ENCODE measurements around the gene HTR4.

The HTR4 gene

DNA sequence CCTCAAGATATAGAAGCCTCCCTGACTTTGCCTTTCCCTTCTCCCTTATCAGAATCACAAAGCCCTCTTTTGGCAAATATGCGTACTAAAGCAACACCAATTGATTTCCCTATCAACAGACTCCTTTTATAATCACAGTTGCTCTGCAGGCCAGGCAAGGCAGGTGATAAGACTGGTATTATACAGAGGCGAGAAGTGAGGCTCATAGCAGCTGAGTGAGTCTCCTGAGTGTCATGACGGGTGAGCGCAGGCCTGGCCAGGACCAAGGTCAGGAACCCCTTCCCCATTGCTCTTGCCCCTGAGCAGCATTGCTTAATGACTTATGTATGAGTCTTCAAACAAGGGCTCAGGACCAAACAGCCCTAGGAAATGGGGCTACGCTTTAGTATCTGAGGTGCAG is 199.8 kb downstream of the HTR4 start:
- Histone ChIP-seq H3K27me3 (ENCODE audit: control insufficient read depth in 1 of 2, insufficient read depth in 2 of 2, low read length in 2 of 2) (no peaks in the 10 kb centered on the region), H3K36me3 (ENCODE audit: control insufficient read depth in 1 of 2, insufficient read depth in 2 of 2, low read length in 2 of 2) (no peaks in the 10 kb centered on the region), H3K4me1 (ENCODE audit: control insufficient read depth in 1 of 2, insufficient read depth in 2 of 2, low read length in 2 of 2) (peaks cover 4 to 8% of the 10 kb centered on the region in 2 donors), H3K27ac (ENCODE audit: low read depth, low read length) (no peak overlapping the region), H3K4me3 (ENCODE audit: low read depth in 1 of 2, low read length in 2 of 2) (peak overlapping the region in 1 of 2 donors; percentile 40), H3K9me3 (ENCODE audit: control insufficient read depth in 1 of 2, low read length in 2 of 2) (no peaks in the 10 kb centered on the region), H3K9ac (ENCODE audit: low read depth in 1 of 2, low read length in 2 of 2) (no peak overlapping the region)

DNA sequence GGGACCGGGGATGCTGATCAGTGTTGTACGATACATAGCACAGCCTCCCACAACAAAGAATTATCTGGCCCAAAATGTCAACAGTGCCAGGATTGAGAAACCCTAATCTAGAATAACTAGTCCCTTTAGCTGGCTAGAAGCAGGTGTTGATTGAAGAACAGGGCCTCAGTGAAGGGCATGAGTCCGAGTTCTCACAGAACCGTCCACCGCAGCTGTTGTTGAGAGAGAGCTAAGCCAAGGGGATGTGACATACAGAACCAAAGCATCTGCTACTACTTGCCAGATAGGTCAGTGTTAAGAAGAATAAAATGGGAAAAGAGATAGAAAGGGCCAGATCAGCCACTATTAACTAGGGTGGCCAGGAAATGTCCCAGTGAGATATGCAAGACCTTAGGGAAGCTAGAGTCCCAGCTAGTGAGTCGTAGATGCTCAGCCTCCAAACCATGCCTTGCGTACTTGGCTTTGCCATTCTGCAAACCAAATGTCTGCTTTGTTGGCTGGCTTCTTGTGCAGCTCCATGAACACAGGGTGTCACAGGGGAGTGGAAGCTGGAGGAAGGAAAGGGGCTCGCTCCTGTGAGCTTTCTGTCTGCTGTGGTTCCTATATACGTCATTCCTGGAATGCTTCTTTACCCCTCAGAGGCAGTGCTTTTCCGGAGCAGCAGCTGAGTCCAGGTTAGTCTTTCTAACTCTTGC is 201.7 kb downstream of the HTR4 start:
- H3K4me1 ChIP-seq (ENCODE audit: control insufficient read depth in 1 of 2, insufficient read depth in 2 of 2, low read length in 2 of 2): peaks cover 4 to 8% of the 10 kb centered on the region in 2 donors
- no peak overlapping the region for H3K4me3 ChIP-seq (ENCODE audit: low read depth in 1 of 2, low read length in 2 of 2)
- H3K9me3 ChIP-seq (ENCODE audit: control insufficient read depth in 1 of 2, low read length in 2 of 2): no peaks in the 10 kb centered on the region
- H3K9ac ChIP-seq (ENCODE audit: low read depth in 1 of 2, low read length in 2 of 2): no peak overlapping the region
- no peaks in the 10 kb centered on the region for H3K36me3 ChIP-seq (ENCODE audit: control insufficient read depth in 1 of 2, insufficient read depth in 2 of 2, low read length in 2 of 2)
- no peaks in the 10 kb centered on the region for H3K27me3 ChIP-seq (ENCODE audit: control insufficient read depth in 1 of 2, insufficient read depth in 2 of 2, low read length in 2 of 2)
- H3K27ac ChIP-seq (ENCODE audit: low read depth, low read length): no peak overlapping the region

DNA sequence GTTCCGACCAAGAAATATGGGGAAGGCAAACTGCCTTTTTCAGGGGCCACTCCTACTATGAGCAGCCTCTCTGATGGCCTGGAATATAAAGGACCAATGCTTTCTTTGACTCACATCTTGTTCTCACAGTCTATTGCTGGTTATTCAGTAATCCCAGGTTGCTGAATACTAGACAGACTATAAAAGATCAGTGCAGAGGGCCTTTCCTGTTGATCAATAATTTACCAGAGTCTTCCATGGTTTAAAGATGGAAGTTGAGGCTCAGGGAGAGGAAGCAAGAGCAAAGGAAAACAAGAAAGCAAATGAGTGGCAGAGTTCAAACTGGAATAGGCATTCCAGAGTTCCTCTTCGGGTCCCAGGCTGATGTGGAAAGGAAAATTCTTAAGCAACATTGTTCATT is 207.7 kb downstream of the HTR4 start:
- Histone ChIP-seq H3K4me3 (ENCODE audit: low read depth in 1 of 2, low read length in 2 of 2) (no peak overlapping the region), H3K27me3 (ENCODE audit: control insufficient read depth in 1 of 2, insufficient read depth in 2 of 2, low read length in 2 of 2) (no peaks in the 10 kb centered on the region), H3K9ac (ENCODE audit: low read depth in 1 of 2, low read length in 2 of 2) (no peak overlapping the region), H3K4me1 (ENCODE audit: control insufficient read depth in 1 of 2, insufficient read depth in 2 of 2, low read length in 2 of 2) (peaks cover 12 to 17% of the 10 kb centered on the region in 2 donors), H3K9me3 (ENCODE audit: control insufficient read depth in 1 of 2, low read length in 2 of 2) (no peaks in the 10 kb centered on the region), H3K36me3 (ENCODE audit: control insufficient read depth in 1 of 2, insufficient read depth in 2 of 2, low read length in 2 of 2) (peaks cover 4 to 8% of the 10 kb centered on the region in 2 donors), H3K27ac (ENCODE audit: low read depth, low read length) (no peak overlapping the region)

DNA sequence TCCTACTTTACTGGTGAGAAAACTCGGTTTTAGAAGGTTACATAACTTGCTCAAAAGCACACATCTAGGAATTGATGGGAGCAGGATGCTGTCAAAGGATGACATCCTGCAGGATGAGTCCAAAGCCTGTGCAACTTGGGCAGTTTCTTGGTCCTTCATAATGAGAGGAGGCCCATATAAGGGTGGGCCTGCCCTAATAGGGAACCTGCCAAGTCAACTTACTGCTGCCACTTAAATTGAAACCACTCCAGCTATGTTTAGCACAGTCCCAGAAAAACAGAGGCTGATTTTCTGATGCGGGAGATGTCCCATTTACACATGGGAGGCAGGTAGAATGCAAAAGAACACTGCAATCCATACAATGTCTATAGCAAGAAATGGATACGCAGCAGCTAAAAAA is 208.7 kb downstream of the HTR4 start:
- peaks cover 12 to 17% of the 10 kb centered on the region in 2 donors for H3K36me3 ChIP-seq (ENCODE audit: control insufficient read depth in 1 of 2, insufficient read depth in 2 of 2, low read length in 2 of 2)
- H3K27me3 ChIP-seq (ENCODE audit: control insufficient read depth in 1 of 2, insufficient read depth in 2 of 2, low read length in 2 of 2): no peaks in the 10 kb centered on the region
- no peak overlapping the region for H3K27ac ChIP-seq (ENCODE audit: low read depth, low read length)
- no peak overlapping the region for H3K9ac ChIP-seq (ENCODE audit: low read depth in 1 of 2, low read length in 2 of 2)
- no peak overlapping the region for H3K4me3 ChIP-seq (ENCODE audit: low read depth in 1 of 2, low read length in 2 of 2)
- H3K9me3 ChIP-seq (ENCODE audit: control insufficient read depth in 1 of 2, low read length in 2 of 2): no peaks in the 10 kb centered on the region
- H3K4me1 ChIP-seq (ENCODE audit: control insufficient read depth in 1 of 2, insufficient read depth in 2 of 2, low read length in 2 of 2): peaks cover 12 to 17% of the 10 kb centered on the region in 2 donors

DNA sequence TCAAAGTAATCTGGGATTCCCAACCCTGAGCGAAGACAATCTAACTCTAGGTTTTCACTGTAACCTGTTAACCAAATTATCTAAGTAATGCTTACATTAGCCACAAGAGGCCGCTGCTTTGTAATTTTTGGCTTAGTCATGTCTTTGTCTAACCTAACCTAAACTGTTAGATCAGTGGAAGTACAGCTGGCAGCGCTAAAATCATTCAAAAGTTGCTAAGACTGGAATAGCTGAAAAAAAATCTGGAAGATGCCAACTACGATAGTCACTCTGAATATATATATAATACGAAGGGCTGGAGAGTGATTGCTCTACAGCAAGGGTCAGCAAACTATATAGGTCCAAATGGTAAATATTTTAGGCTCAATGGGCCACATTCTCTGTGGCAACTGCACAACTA is 210.3 kb downstream of the HTR4 start:
- Histone ChIP-seq H3K4me1 (ENCODE audit: control insufficient read depth in 1 of 2, insufficient read depth in 2 of 2, low read length in 2 of 2) (peaks cover 12 to 17% of the 10 kb centered on the region in 2 donors), H3K27me3 (ENCODE audit: control insufficient read depth in 1 of 2, insufficient read depth in 2 of 2, low read length in 2 of 2) (no peaks in the 10 kb centered on the region), H3K27ac (ENCODE audit: low read depth, low read length) (no peak overlapping the region), H3K36me3 (ENCODE audit: control insufficient read depth in 1 of 2, insufficient read depth in 2 of 2, low read length in 2 of 2) (peaks cover 15 to 31% of the 10 kb centered on the region in 2 donors), H3K4me3 (ENCODE audit: low read depth in 1 of 2, low read length in 2 of 2) (no peak overlapping the region), H3K9ac (ENCODE audit: low read depth in 1 of 2, low read length in 2 of 2) (no peak overlapping the region), H3K9me3 (ENCODE audit: control insufficient read depth in 1 of 2, low read length in 2 of 2) (no peaks in the 10 kb centered on the region)

DNA sequence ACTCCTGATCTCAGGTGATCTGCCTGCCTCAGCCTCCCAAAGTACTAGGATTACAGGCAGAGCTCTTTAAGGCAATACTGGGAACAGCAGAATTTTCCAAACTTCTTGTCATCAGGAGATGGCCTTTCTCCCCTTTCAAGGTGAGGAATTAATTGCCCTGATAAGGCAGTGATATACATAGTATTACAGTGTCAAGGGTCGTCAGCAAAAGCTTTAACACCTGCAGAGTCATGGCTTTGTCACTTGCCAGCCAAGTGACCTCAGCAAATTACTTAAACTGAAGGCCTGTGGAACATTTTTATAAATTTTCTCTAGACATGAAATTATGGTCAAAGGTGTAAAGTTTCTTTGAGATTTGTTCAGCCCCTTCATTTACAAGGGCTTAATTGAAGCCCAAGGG is 211.1 kb downstream of the HTR4 start:
- Histone ChIP-seq H3K27me3 (ENCODE audit: control insufficient read depth in 1 of 2, insufficient read depth in 2 of 2, low read length in 2 of 2) (no peaks in the 10 kb centered on the region), H3K9me3 (ENCODE audit: control insufficient read depth in 1 of 2, low read length in 2 of 2) (no peaks in the 10 kb centered on the region), H3K27ac (ENCODE audit: low read depth, low read length) (no peak overlapping the region), H3K36me3 (ENCODE audit: control insufficient read depth in 1 of 2, insufficient read depth in 2 of 2, low read length in 2 of 2) (peaks cover 18 to 36% of the 10 kb centered on the region in 2 donors), H3K9ac (ENCODE audit: low read depth in 1 of 2, low read length in 2 of 2) (no peak overlapping the region), H3K4me3 (ENCODE audit: low read depth in 1 of 2, low read length in 2 of 2) (no peak overlapping the region), H3K4me1 (ENCODE audit: control insufficient read depth in 1 of 2, insufficient read depth in 2 of 2, low read length in 2 of 2) (peaks cover 12 to 17% of the 10 kb centered on the region in 2 donors)

DNA sequence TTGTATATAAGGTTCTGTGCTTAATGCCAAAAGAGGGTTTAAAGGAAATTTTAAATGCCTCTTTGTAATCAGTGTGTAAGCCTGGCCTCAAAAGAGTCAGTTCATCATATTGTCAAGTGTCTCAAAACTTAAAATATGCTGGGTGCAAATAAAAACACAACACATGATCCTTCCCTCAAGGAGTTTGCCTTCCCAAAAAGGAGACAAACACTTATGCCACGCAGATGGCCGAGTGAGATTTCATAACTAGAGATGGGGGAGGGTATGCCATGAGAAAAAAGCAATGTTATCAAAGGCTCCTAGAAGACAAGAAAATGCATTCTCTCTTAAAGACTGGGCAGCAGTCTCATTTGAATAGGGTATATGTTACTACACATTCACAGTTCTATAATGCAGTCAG is 215.4 kb downstream of the HTR4 start:
- peaks cover 28 to 57% of the 10 kb centered on the region in 2 donors for H3K36me3 ChIP-seq (ENCODE audit: control insufficient read depth in 1 of 2, insufficient read depth in 2 of 2, low read length in 2 of 2)
- no peaks in the 10 kb centered on the region for H3K9me3 ChIP-seq (ENCODE audit: control insufficient read depth in 1 of 2, low read length in 2 of 2)
- H3K9ac ChIP-seq (ENCODE audit: low read depth in 1 of 2, low read length in 2 of 2): no peak overlapping the region
- H3K27me3 ChIP-seq (ENCODE audit: control insufficient read depth in 1 of 2, insufficient read depth in 2 of 2, low read length in 2 of 2): no peaks in the 10 kb centered on the region
- no peak overlapping the region for H3K27ac ChIP-seq (ENCODE audit: low read depth, low read length)
- peaks cover 0 to 9% of the 10 kb centered on the region in 2 donors for H3K4me1 ChIP-seq (ENCODE audit: control insufficient read depth in 1 of 2, insufficient read depth in 2 of 2, low read length in 2 of 2)
- no peak overlapping the region for H3K4me3 ChIP-seq (ENCODE audit: low read depth in 1 of 2, low read length in 2 of 2)

DNA sequence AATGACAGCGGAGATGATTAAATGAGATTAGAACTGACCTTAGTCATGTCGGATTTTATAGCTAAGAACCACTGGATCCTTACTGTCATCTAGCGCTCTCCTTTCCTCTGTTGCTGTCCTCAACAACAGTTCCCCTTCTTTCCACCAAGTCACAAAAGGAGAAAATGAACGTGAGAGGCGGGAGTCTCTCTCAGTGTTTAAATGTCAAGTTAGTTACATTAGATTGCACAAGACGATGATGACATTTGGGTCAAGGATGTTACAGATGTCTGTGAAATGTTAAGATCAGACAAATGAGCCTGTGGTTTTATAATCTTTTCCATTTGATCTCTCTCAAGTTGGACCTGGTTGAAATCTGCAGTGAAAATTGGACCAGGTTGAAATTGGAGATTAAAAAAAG is 217.1 kb downstream of the HTR4 start:
- Histone ChIP-seq H3K4me1 (ENCODE audit: control insufficient read depth in 1 of 2, insufficient read depth in 2 of 2, low read length in 2 of 2) (no peaks in the 10 kb centered on the region), H3K9me3 (ENCODE audit: control insufficient read depth in 1 of 2, low read length in 2 of 2) (no peaks in the 10 kb centered on the region), H3K36me3 (ENCODE audit: control insufficient read depth in 1 of 2, insufficient read depth in 2 of 2, low read length in 2 of 2) (peaks cover 35 to 68% of the 10 kb centered on the region in 2 donors), H3K27ac (ENCODE audit: low read depth, low read length) (no peak overlapping the region), H3K27me3 (ENCODE audit: control insufficient read depth in 1 of 2, insufficient read depth in 2 of 2, low read length in 2 of 2) (no peaks in the 10 kb centered on the region), H3K4me3 (ENCODE audit: low read depth in 1 of 2, low read length in 2 of 2) (no peak overlapping the region), H3K9ac (ENCODE audit: low read depth in 1 of 2, low read length in 2 of 2) (no peak overlapping the region)

DNA sequence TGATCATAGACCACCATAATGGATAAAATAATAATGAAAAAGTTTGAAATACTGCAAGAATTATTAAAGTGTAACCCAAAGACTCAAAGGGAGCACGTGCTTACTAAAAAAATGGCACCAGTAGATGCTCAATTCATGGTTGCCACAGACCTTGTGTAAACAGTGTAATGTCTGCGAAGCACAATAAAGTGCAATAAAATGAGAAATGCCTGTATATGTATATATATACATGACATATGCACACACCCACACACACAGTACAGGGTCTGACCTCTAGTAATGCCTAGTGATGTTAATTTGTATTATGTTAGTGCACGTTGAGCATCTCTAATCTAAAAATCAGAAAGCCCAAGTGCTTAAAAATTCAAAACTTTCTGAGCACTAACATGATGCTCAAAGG is 218.3 kb downstream of the HTR4 start:
- Histone ChIP-seq H3K4me1 (ENCODE audit: control insufficient read depth in 1 of 2, insufficient read depth in 2 of 2, low read length in 2 of 2) (no peaks in the 10 kb centered on the region), H3K9ac (ENCODE audit: low read depth in 1 of 2, low read length in 2 of 2) (no peak overlapping the region), H3K9me3 (ENCODE audit: control insufficient read depth in 1 of 2, low read length in 2 of 2) (no peaks in the 10 kb centered on the region), H3K27me3 (ENCODE audit: control insufficient read depth in 1 of 2, insufficient read depth in 2 of 2, low read length in 2 of 2) (no peaks in the 10 kb centered on the region), H3K27ac (ENCODE audit: low read depth, low read length) (no peak overlapping the region), H3K4me3 (ENCODE audit: low read depth in 1 of 2, low read length in 2 of 2) (no peak overlapping the region), H3K36me3 (ENCODE audit: control insufficient read depth in 1 of 2, insufficient read depth in 2 of 2, low read length in 2 of 2) (peaks cover 28 to 61% of the 10 kb centered on the region in 2 donors)

DNA sequence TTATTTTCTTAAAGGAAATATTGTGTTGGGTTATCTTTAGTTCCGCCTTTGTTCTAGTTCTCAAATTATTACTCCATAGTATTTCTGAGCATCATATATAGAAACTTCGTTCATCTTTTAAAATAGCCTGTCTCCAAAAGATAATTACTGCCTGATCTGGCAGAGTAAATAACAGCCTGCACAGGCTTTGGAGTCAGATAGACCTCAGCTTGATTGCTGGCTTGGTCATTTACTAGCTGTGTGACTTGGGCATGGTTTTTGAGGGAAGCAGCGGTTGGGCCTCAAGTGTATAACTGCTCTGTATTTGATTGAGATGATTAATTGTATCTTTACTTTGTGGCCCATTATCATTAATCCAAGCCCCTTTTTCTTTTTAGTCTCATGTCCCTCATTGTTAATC is 220.5 kb downstream of the HTR4 start:
- Histone ChIP-seq H3K9me3 (ENCODE audit: control insufficient read depth in 1 of 2, low read length in 2 of 2) (no peaks in the 10 kb centered on the region), H3K27ac (ENCODE audit: low read depth, low read length) (no peak overlapping the region), H3K4me1 (ENCODE audit: control insufficient read depth in 1 of 2, insufficient read depth in 2 of 2, low read length in 2 of 2) (no peaks in the 10 kb centered on the region), H3K36me3 (ENCODE audit: control insufficient read depth in 1 of 2, insufficient read depth in 2 of 2, low read length in 2 of 2) (peaks cover 20 to 41% of the 10 kb centered on the region in 2 donors), H3K27me3 (ENCODE audit: control insufficient read depth in 1 of 2, insufficient read depth in 2 of 2, low read length in 2 of 2) (no peaks in the 10 kb centered on the region), H3K9ac (ENCODE audit: low read depth in 1 of 2, low read length in 2 of 2) (no peak overlapping the region), H3K4me3 (ENCODE audit: low read depth in 1 of 2, low read length in 2 of 2) (no peak overlapping the region)
